Activated CD4-positive, alpha-beta T cell treated with anti-CD3 and anti-CD28 coated beads, Interleukin-2, Interleukin-6, amounts not matched to agents 100 ng/mL and 50 ng/mL, durations not matched to agents 16 hours and 8 hours (primary cell): Measurements from ENCODE around the gene ARRB2.

ENCODE experiments used
- DNase-seq: peaks from one replicate; pipeline ENCODE4 v3.0.0-alpha.2; 2020

The ARRB2 gene

DNA sequence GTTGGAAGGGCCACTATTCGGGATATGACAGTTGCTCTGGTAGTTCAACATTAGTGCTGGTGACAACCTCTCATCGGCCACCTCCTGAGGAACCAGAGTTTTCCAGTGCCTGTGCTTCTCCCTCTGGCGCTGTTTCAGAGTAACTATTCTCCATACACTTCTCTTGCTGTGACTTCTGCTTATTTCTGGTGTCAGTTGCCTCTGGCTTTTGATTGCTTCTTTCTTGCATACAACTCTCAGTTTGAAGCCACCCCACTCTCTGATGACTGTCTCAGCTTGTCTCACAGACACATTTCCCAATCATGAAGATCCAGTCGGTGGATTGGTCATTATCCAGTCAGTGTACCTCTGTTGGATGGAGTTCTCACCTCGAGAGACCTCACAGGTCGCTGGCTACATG lies 57.9 kb downstream of the ARRB2 start:
- DNase-seq = no peak

DNA sequence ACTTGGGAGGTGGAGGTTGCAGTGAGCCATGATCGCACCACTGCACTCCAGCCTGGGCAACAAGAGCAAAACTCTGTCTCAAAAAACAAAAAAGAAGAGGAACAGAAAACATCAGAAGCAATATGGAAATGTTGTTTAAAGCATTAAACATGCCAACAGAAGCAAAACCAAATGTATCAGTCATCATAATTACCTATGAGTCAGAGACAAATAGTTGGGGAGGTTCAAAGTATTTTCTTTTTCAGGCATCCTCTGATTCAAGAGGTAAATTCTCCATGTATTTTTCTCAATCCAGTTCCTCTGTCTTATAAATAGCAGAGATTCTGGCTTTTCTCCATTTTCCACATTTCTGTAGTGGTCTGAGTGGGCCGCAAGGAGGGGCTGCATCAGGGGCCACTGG lies 59.2 kb downstream of the ARRB2 start:
- no peak for DNase-seq
